ENCODE measurements around the gene PAQR5.
"Not testable (repeated sequence)": the region's sequence is repeated elsewhere in the genome, so short reads cannot be mapped to it uniquely, and the experiment has no call there.

PAQR5 gene

DNA sequence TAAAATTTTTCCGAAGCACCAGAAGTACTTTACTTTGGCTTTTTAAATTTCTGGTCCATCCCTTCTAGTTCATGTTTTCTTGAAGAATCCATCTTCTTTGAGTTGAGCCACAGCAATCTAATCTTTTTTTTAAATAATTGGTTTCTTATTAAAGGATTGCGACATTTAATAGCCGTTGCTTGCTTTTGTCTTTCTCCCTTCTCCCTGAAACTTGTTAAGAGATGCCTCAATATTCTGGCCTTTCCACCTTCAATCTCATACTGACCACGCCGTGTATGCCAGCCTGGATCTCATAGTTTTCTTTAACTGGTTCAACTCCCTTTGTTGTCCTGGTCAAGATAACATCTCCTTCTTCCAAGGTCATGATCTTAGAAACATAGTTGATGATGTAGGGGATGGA lies 135.5 kb downstream of the PAQR5 start:
- no peak for DNase-seq

DNA sequence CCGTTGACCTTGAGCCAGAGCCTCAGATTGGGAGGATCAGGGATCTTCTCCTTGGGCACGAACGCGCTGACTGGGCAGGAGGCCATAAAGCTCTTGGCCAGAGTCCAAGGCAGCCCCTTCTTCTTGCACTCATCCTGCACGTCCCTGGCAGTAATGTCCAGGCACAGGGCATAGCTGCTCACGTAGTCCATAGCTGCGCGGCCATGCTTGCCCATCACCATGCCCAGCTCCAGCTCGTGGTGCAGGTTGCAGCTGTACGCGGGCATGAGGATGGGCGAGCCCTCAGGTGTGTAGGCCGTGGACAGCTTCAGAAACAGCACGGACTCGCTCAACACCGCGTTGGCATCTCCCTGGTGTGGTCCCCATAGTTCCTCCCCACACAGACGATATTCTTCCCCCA lies 136.0 kb downstream of the PAQR5 start:
- no peak for DNase-seq

DNA sequence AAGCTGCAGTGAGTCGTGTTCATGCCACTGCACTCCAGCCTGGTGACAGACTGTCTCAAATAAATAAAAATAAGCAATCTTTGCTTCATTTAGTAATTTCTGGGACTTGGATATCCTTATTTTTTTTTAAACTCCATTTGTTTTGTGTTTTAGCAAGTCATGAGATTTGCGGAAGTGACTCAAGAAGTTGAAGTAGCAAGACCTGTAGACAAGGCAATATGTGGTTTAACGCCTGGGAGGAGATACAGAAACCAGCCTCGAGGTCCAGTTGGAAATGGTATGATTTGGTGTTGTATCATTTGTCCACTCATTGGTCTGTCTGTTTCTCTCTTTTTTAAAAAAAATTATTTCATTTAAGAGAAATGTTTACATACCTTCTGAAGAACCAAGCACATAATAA lies 137.3 kb downstream of the PAQR5 start:
- DNase-seq: no peak

DNA sequence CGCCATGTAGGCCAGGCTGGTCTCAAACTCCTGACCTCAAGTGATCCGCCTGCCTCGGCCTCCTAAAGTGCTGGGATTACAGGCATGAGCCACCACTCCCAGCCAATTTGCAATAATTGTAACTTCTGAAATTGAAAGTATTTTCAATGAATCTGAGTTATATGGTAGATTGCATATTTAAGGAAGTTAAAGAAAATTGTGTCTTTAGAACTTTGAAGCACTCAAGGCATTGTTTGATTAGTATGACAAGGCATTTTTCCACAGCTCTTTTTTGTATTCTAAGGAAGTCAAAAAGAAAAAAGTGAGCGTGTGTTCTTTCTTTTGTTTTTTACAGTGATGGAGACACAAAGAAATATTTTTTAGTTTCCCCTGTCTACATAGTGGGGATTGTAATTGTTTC lies 138.2 kb downstream of the PAQR5 start:
- no peak for DNase-seq

DNA sequence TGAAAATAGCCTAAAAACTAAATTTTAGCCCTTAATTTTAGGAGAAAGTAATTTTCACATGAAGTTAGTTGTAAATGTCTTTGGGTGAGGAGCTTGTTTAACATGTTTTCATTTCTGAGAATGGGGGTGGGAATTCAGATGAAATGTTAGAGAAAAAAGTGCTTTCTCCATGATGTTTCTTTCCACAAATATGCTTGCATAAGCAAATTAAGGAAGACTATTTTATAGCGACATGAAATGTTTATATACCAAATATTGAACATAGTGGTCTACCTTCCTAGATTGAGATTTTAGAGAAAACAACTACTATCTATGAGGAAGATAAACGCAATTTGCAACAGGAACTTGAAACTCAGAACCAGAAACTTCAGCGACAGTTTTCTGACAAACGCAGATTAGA lies 140.9 kb downstream of the PAQR5 start:
- no peak for DNase-seq

DNA sequence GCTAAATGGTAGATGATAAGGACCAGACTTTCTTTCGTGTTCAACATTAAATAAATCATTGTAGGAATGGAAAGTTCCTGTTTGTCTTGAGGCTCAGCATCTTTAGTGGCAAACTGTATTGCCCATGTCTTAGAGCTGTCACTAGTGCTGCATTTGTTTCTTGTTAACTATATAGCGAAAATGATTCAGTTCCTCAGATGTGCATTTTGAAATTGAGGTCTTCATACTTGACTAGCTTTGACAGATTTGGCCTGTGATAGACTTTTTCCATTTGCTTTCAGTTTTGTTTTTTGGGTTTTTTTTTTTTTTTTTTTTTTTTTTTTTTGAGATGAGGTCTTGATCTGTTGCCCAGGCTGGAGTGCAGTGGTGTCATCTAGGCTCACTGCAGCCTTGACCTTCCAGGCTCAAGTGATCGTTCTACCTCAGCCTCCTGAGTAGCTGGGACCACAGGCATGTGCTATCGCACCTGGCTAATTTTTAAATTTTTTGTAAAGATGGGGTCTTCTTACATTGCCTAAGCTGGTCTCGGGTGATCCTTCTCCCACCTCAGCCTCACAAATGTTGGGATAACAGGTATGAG lies 144.4 kb downstream of the PAQR5 start:
- no peak for DNase-seq

DNA sequence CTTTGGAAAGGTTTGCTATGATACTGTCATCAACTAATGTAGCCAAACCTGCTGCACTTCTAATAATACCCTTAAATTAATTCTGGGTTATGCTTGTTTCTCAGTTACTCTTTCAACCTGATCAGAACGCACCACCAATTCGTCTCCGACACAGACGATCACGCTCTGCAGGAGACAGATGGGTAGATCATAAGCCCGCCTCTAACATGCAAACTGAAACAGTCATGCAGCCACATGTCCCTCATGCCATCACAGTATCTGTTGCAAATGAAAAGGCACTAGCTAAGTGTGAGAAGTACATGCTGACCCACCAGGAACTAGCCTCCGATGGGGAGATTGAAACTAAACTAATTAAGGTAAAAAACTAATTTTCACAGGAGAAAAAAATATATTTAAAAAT lies 146.0 kb downstream of the PAQR5 start:
- DNase-seq: no peak

DNA sequence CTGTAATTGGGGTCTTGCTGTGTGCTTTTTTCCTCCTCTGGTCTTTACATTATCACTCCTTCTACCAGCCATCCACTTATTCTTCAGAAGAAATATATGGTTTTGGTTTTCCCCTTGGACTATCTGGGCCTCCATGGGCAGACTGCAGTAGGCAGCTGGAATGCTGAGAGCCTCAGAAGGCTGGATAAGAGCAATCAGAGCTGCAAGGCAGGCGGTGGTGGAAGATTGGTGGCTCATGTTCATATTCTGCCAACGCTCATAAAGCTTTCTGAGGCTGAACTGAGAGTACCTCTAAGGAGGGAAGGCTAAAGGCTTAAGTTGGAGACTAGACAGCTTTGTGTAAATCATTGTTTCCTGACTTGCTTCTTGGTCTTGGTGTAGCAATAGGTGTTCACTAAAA lies 148.2 kb downstream of the PAQR5 start:
- no peak for DNase-seq

DNA sequence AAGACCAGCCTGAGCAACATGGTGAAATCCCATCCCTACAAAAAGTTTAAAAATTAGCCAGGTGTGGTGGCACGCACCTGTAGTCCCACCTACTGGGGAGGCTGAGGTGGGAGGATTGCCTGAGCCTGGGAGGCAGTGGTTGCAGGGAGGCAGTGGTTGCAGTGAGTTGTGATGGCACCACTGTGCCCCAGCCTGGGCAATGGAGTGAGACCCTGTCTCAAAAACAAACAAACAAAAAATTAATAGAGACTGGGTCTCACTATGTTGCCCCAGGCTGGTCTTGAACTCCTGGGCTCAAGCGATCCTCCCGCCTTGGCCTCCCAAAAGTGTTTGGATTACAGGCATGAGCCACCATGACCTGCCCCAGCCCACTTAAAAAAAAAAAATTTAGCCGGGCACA lies 151.5 kb downstream of the PAQR5 start:
- DNase-seq: not testable (repeated sequence)

DNA sequence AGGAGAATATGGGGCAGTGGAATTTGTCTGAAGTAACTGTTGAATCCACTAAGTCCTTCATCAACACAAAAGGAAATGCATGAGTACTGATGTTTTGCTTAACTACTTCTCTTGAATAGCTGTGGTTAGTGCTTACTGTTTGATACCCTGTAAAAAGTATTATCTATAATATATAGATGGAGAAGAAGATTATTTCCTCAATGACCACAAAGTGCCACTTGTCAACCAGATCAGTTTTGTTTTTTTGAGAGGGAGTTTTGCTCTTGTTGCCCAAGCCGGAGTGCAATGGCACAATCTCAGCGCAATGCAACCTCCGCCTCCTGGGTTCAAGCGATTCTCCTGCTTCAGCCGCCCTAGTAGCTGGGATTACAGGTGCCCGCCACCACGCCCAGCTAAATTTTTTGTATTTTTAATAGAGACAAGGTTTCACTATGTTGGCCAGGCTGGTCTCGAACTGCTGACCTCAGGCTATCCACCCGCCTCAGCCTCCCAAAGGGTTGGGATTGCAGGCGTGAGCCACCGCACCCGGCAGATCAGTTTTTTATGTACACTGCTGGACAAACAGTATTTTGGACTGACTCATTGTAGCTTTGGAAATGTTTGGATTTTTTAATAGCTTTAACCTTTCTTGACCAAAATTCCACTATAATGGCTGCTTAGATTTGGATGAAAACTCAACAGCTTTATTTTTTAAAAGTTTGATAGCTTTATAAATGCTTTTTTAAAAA lies 152.4 kb downstream of the PAQR5 start:
- DNase-seq: no peak

DNA sequence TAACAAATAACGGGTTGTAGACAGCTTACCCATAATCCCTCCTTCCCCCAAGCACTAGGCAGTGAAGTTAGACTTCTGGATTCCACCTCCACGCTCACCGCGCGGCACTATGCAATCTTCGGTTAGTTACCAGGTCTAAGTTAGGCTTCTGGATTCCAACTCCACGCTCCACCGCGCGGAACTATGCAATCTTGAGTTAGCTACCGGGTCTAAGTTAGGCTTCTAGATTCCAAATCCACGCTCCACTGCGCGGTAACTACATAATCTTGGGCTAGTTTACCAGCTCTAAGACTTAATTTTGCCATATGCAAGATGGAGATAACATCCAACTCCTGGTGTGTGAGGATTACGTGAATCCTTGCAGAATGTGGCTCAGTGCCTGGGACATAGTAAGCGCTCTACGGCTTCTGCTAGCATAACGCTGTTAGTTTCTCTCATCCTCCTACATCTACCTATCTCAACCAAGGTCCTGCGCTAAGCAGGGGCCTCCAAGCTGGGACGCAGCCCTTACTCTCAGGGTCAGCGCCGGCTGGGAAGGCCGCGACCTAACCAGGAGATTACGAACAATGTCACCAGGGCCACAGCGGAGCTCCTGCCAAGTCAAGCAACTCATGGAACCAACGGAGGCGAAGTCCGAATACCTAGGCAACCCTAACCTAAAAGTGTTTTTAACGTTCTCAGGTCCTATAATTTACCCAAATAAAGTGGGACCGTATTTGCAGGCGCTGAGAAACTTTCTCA lies 153.4 kb downstream of the PAQR5 start:
- DNase-seq: no peak

DNA sequence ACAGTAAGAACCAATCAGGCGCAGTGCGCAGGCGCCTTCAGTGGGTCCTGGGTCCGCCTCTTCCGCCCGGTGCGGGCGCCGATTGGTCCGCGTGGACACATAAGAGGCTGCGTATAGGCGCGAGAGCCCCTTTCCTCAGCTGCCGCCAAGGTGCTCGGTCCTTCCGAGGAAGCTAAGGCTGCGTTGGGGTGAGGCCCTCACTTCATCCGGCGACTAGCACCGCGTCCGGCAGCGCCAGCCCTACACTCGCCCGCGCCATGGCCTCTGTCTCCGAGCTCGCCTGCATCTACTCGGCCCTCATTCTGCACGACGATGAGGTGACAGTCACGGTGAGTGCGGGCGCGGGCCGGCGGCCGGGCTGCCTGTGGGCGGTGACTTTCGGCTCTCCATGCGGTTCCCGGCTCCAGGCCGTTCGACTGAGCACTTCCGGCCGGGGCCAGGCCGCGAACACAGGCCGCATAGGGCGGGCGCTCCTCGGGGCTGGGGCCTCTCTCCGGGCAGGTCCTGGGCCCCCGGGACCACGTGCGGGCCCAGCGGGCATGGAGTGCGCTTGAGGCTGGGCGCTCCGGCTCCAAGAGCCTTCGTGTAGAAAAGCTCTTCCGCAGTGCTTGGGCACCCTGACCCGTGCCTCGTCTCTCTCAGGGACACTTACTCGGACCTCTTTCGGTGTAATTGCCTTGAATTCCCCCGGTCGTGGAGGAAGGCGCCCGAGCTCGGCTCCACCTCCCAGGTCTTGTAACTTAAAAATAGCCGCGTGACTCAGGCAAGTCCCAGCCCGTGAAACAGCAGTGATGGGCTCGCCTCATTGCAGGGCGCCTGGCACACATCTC lies 154.2 kb downstream of the PAQR5 start, which contains the start of gene RPLP1:
TSS of gene RPLP1 (plus strand) at position 127 of the 830 bp plus-strand sequence. CDS start at position 258, 131 bp downstream.
- peak; percentile 89 for DNase-seq

DNA sequence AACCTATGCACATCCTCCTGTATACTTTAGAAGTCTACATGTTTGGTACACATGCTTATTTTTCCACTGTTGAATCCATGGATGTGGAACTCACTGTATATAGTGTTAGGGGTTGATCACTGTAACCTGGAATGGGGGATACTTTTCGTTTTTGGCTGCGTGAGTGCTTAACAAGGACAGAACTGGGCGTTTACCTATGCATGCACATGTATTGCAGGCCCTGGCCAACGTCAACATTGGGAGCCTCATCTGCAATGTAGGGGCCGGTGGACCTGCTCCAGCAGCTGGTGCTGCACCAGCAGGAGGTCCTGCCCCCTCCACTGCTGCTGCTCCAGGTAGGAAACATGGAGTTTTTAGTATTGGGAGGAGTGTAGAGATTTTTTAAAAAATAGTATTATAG lies 156.2 kb downstream of the PAQR5 start:
- DNase-seq: no peak

DNA sequence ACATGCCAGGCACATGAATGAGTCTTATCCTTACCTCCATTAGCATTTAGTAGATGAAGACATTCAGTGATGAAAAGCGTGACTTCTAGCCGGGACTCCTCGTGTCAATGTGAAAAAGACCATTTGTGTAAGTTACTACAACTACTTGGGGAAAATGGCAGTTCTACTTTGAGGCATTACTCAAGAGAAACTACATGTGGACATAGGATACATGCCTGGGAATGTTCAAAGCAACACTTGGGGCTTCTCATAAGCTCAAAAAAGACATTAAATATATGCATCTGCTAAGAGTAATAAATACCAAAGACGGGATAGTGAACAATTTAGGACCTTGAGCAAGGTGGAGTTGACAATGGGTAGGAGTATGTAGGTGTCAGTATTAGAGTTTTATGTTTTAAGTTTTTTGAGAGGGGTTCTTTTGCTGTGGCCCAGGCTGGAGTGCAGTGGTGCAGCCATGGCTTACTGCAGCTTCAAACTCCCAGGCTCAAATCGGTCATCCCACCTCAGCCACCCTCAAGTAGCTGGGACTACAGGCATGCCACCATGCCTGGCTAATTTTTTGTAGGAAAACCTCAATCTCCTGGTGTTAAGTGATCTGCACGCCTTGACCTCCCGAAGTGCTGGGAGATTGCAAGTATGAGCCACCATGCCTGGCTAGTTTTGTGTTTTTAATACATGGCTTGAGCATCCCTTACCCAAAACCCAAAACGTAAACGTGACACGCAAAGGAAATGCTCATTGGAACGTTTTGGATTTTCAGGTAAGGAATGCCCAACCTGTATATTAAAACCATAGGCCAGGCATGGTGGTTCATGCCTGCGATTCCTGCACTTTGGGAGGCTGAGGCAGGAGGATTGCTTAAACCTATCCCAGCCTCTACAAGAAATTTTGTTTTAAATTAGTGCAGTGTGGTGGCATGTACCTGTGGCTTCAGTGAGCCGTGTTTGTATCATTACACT lies 157.8 kb downstream of the PAQR5 start:
- no peak for DNase-seq
